Osteoblast (primary cell): ENCODE results near the gene FARP1. TPM values are rescaled to one million over a fixed set of nuclear protein-coding genes. Genes with fewer than 3 reads are reported as not detected.

ENCODE experiments used
- DNase-seq: peaks from one replicate; pipeline ENCODE4 v3.0.0; 2011; ENCODE audit warnings: low spot score, mixed read lengths; ENCODE audit not compliant: insufficient read length; ENCODE audit errors: missing footprints
- H2AFZ ChIP-seq: 2 replicates; pipeline ENCODE4 v1.6.0; 2011; ENCODE audit warnings: mild to moderate bottlenecking, low read length
- H3K27ac ChIP-seq: 2 replicates; pipeline ENCODE4 v1.5.1; 2011; ENCODE audit warnings: mild to moderate bottlenecking, low read depth, low read length, moderate library complexity
- H3K27me3 ChIP-seq: 2 replicates; pipeline ENCODE4 v1.6.0; 2012; ENCODE audit warnings: mild to moderate bottlenecking, control low read depth, inconsistent platforms, low read length, moderate library complexity; ENCODE audit not compliant: insufficient read depth
- H3K36me3 ChIP-seq: 2 replicates; pipeline ENCODE4 v1.5.1; 2011; ENCODE audit warnings: mild to moderate bottlenecking, low read length, control low read depth, moderate library complexity; ENCODE audit not compliant: insufficient read depth
- H3K4me1 ChIP-seq: 2 replicates; pipeline ENCODE4 v1.5.1; 2011; ENCODE audit warnings: mild to moderate bottlenecking, low read length, control low read depth, moderate library complexity; ENCODE audit not compliant: insufficient read depth
- H3K4me2 ChIP-seq: 2 replicates; pipeline ENCODE4 v1.6.0; 2011; ENCODE audit warnings: mild to moderate bottlenecking, low read length; ENCODE audit not compliant: insufficient read depth
- H3K4me3 ChIP-seq: fragments of 200-600 bp; sonication (generic); 3 replicates; pipeline ENCODE4 v1.5.1; 2012; ENCODE audit warnings: mild to moderate bottlenecking, low read length, inconsistent platforms; ENCODE audit not compliant: insufficient read depth
- H3K79me2 ChIP-seq: 2 replicates; pipeline ENCODE4 v1.6.0; 2012; ENCODE audit warnings: mild to moderate bottlenecking, low read length, control low read depth, inconsistent platforms; ENCODE audit not compliant: insufficient read depth
- H3K9me3 ChIP-seq: 2 replicates; pipeline ENCODE4 v1.5.1; 2011; ENCODE audit warnings: low read depth, low read length, control low read depth
- H4K20me1 ChIP-seq: 2 replicates; pipeline ENCODE4 v1.6.0; 2012; ENCODE audit warnings: mild to moderate bottlenecking, low read length, control low read depth; ENCODE audit not compliant: insufficient read depth
- CTCF ChIP-seq: IDR thresholded peaks from 2 replicates; pipeline ENCODE4 v1.5.1; 2011; ENCODE audit warnings: mild to moderate bottlenecking, low read depth, low read length, moderate library complexity; ENCODE audit errors: extremely low read depth
- total RNA-seq: library from RNA; depleted of rRNA; stranded (reverse); fragments of >200 nt; gene quantifications from 2 replicates; pipeline ENCODE4 v1.2.3, GENCODE V29; 2012

Gene FARP1
- total RNA-seq, 1 donor = 36.2 TPM

GRCh38 chr13:98448642-98448928 lies 305.7 kb downstream of the FARP1 start:
- Histone ChIP-seq H2AFZ (no peak overlapping the region), H3K4me1 (peaks cover 37% of the 10 kb centered on the region), H3K9me3 (no peaks in the 10 kb centered on the region), H3K27me3 (no peaks in the 10 kb centered on the region), H3K4me2 (no peak overlapping the region), H3K36me3 (peaks cover 42% of the 10 kb centered on the region), H3K79me2 (peaks cover 9% of the 10 kb centered on the region), H4K20me1 (no peaks in the 10 kb centered on the region), H3K4me3 (no peak overlapping the region), H3K27ac (no peak overlapping the region)
- TF ChIP-seq CTCF = no peak
- DNase-seq = no peak

GRCh38 chr13:98449273-98449672 lies 306.4 kb downstream of the FARP1 start:
- no peaks in the 10 kb centered on the region for H3K27me3 ChIP-seq
- H3K4me3 ChIP-seq = no peak overlapping the region
- no peak overlapping the region for H2AFZ ChIP-seq
- H3K4me1 ChIP-seq = peaks cover 44% of the 10 kb centered on the region
- TF ChIP-seq CTCF = no peak
- H4K20me1 ChIP-seq = no peaks in the 10 kb centered on the region
- peak; percentile 22 for DNase-seq
- H3K36me3 ChIP-seq = peaks cover 40% of the 10 kb centered on the region
- no peaks in the 10 kb centered on the region for H3K9me3 ChIP-seq
- no peak overlapping the region for H3K4me2 ChIP-seq
- peaks cover 9% of the 10 kb centered on the region for H3K79me2 ChIP-seq
- peak overlapping the region; percentile 96 for H3K27ac ChIP-seq

- H3K4me2 ChIP-seq = no peak overlapping the region
- H2AFZ ChIP-seq = no peak overlapping the region
- peak; percentile 50 for DNase-seq
- H3K27ac ChIP-seq = peak overlapping the region; percentile 96
- no peaks in the 10 kb centered on the region for H3K9me3 ChIP-seq
- H4K20me1 ChIP-seq = no peaks in the 10 kb centered on the region
- no peaks in the 10 kb centered on the region for H3K27me3 ChIP-seq
- peaks cover 39% of the 10 kb centered on the region for H3K36me3 ChIP-seq
- H3K4me1 ChIP-seq = peaks cover 51% of the 10 kb centered on the region
- no peak overlapping the region for H3K4me3 ChIP-seq
- TF ChIP-seq CTCF = no peak
- H3K79me2 ChIP-seq = peaks cover 9% of the 10 kb centered on the region
Observed at GRCh38 chr13:98450026-98450425, 307.1 kb downstream of the FARP1 start.

GRCh38 chr13:98450539-98451111 lies 307.7 kb downstream of the FARP1 start:
- Histone ChIP-seq H3K27ac (peak overlapping the region; percentile 96), H3K4me1 (peaks cover 55% of the 10 kb centered on the region), H2AFZ (no peak overlapping the region), H3K4me3 (no peak overlapping the region), H3K36me3 (peaks cover 43% of the 10 kb centered on the region), H3K9me3 (no peaks in the 10 kb centered on the region), H3K4me2 (peak overlapping the region; percentile 41), H3K79me2 (peaks cover 9% of the 10 kb centered on the region), H3K27me3 (no peaks in the 10 kb centered on the region), H4K20me1 (no peaks in the 10 kb centered on the region)
- no peak for TF ChIP-seq CTCF
- DNase-seq = peak; percentile 72
